Liver (tissue), 9 donors: Measurements from ENCODE around the gene RBMS3. TPM values are rescaled to one million over a fixed set of nuclear protein-coding genes. Genes with fewer than 3 reads are reported as not detected.

Experiments used
- DNase-seq: peaks from one replicate; pipeline ENCODE4 v3.0.0-alpha.2; 2017; ENCODE audit warnings: low spot score
- H3K27ac ChIP-seq, 2 donors: one replicate each; pipeline ENCODE4 v1.7.0; 2013; ENCODE audit warnings: inconsistent platforms in 2 of 2, low read length in 2 of 2, control low read depth in 1 of 2, low read depth in 1 of 2, mild to moderate bottlenecking in 1 of 2
- H3K27me3 ChIP-seq, 4 donors: one replicate each; pipeline versions ENCODE4 v1.6.1 to v1.7.0; 2013; ENCODE audit warnings: low read length in 3 of 4, inconsistent platforms in 1 of 4, mild to moderate bottlenecking in 1 of 4, moderate library complexity in 1 of 4; ENCODE audit not compliant: control insufficient read depth in 4 of 4, insufficient read depth in 4 of 4
- H3K36me3 ChIP-seq, 4 donors: one replicate each; pipeline versions ENCODE4 v1.6.1 to v1.7.0; 2013; ENCODE audit warnings: low read length in 3 of 4, mild to moderate bottlenecking in 3 of 4, low read depth in 1 of 4, moderate library complexity in 1 of 4; ENCODE audit not compliant: control insufficient read depth in 4 of 4, insufficient read depth in 3 of 4
- H3K4me1 ChIP-seq, 4 donors: one replicate each; pipeline versions ENCODE4 v1.6.1 to v1.7.0; 2013; ENCODE audit warnings: low read length in 3 of 4, mild to moderate bottlenecking in 3 of 4, moderate library complexity in 1 of 4; ENCODE audit not compliant: control insufficient read depth in 4 of 4, insufficient read depth in 4 of 4
- H3K4me3 ChIP-seq, 3 donors: one replicate each; pipeline versions ENCODE4 v1.6.1 to v1.7.0; 2013; ENCODE audit warnings: low read length in 3 of 3, control low read depth in 1 of 3, low read depth in 1 of 3, mild to moderate bottlenecking in 1 of 3
- H3K9ac ChIP-seq, 2 donors: one replicate each; pipeline ENCODE4 v1.7.0; 2013; ENCODE audit warnings: low read length in 2 of 2, mild to moderate bottlenecking in 2 of 2, moderate library complexity in 2 of 2, control low read depth in 1 of 2, low read depth in 1 of 2
- H3K9me3 ChIP-seq, 4 donors: one replicate each; pipeline versions ENCODE4 v1.6.1 to v1.7.0; 2013; ENCODE audit warnings: low read length in 3 of 4; ENCODE audit not compliant: control insufficient read depth in 4 of 4
- ATF3 ChIP-seq: IDR thresholded peaks from 2 replicates; pipeline ENCODE4 v1.6.1; 2016; ENCODE audit warnings: antibody characterized with exemption
- EGR1 ChIP-seq, 2 donors: IDR thresholded peaks; 2 replicates each; pipeline ENCODE4 v1.6.1; 2016 to 2018; ENCODE audit warnings: antibody characterized with exemption in 2 of 2, low read depth in 2 of 2
- FOXA1 ChIP-seq: IDR thresholded peaks from 2 replicates; pipeline ENCODE4 v1.6.1; 2016; ENCODE audit warnings: antibody characterized with exemption
- FOXA2 ChIP-seq: IDR thresholded peaks from 2 replicates; pipeline ENCODE4 v1.6.1; 2016; ENCODE audit warnings: antibody characterized with exemption
- GABPA ChIP-seq, 2 donors: IDR thresholded peaks in 1 of 2; conservative IDR thresholded peaks in 1 of 2; 2 replicates each; pipeline ENCODE4 v1.6.1; 2016; ENCODE audit warnings: antibody characterized with exemption in 2 of 2, mild to moderate bottlenecking in 1 of 2, moderate library complexity in 1 of 2
- HNF4A ChIP-seq, 2 donors: conservative IDR thresholded peaks; 2 replicates each; pipeline ENCODE4 v1.6.1; 2016; ENCODE audit warnings: antibody characterized with exemption in 2 of 2, mild to moderate bottlenecking in 2 of 2
- HNF4G ChIP-seq: IDR thresholded peaks from 2 replicates; pipeline ENCODE4 v1.6.1; 2016; ENCODE audit warnings: antibody characterized with exemption
- JUND ChIP-seq, 2 donors: IDR thresholded peaks; 2 replicates each; pipeline ENCODE4 v1.6.1; 2016; ENCODE audit warnings: antibody characterized with exemption in 2 of 2
- NR2F2 ChIP-seq: IDR thresholded peaks from 2 replicates; pipeline ENCODE4 v1.6.1; 2016; ENCODE audit warnings: antibody characterized with exemption
- REST ChIP-seq: IDR thresholded peaks from 2 replicates; pipeline ENCODE4 v1.6.1; 2016; ENCODE audit warnings: antibody characterized with exemption, mild to moderate bottlenecking
- RXRA ChIP-seq, 2 donors: IDR thresholded peaks; 2 replicates each; pipeline ENCODE4 v1.6.1; 2017 to 2018; ENCODE audit warnings: antibody characterized with exemption in 2 of 2, mild to moderate bottlenecking in 1 of 2
- SP1 ChIP-seq: IDR thresholded peaks from 2 replicates; pipeline ENCODE4 v1.6.1; 2018; ENCODE audit warnings: antibody characterized with exemption, mild to moderate bottlenecking
- TAF1 ChIP-seq: conservative IDR thresholded peaks from 2 replicates; pipeline ENCODE4 v1.6.1; 2016; ENCODE audit warnings: antibody characterized with exemption, mild to moderate bottlenecking
- YY1 ChIP-seq: IDR thresholded peaks from 2 replicates; pipeline ENCODE4 v1.6.1; 2016; ENCODE audit warnings: antibody characterized with exemption, mild to moderate bottlenecking
- WGBS: extraction: QIAGEN DNeasy Blood & Tissue Kit; methylation state at CpG from one replicate; pipeline ENCODE4 v1.1.7; 2013; 5-methylcytosine and 5-hydroxymethylcytosine counted together
- polyA plus RNA-seq, 2 donors: library from polyadenylated mRNA; stranded (reverse) in 1 of 2; unstranded in 1 of 2; fragments of 200-250 nt in 1 of 2; fragments of >200 nt in 1 of 2; fragmentation: Nextera tagmentation in 1 of 2; extraction: Ambion mirVana in 1 of 2; gene quantifications; one replicate each; pipeline versions ENCODE4 v1.2.1 to v1.2.3, GENCODE V29; 2013 to 2015
- total RNA-seq, 2 donors: library from RNA; depleted of rRNA; stranded (reverse); fragments of >200 nt; gene quantifications; one replicate each; pipeline ENCODE4 v1.2.3, GENCODE V29; 2014
- TF ChIP-seq, protein P1 (sequence below): IDR thresholded peaks from 2 replicates; pipeline ENCODE4 v1.6.1; 2016; ENCODE audit warnings: antibody characterized with exemption
- TF ChIP-seq, protein P2 (sequence below): IDR thresholded peaks from 2 replicates; pipeline ENCODE4 v1.6.1; 2016; ENCODE audit warnings: antibody characterized with exemption
- donor health status: healthy.
- donor health status: healthy.
- donor health status: healthy.
- donor health status: healthy.
- donor health status: healthy.

Gene RBMS3
- total and polyA plus RNA-seq, 4 donors: 1.2 to 14.9 (median 9.3) TPM

- H3K27me3 ChIP-seq: no peaks in the 10 kb centered on the region
- H3K27ac ChIP-seq: no peak overlapping the region
- H3K9me3 ChIP-seq: no peaks in the 10 kb centered on the region
- no peak overlapping the region for H3K9ac ChIP-seq
- 84% methylated on average over 3 of the region's 3 CpGs for WGBS
- no peaks in the 10 kb centered on the region for H3K36me3 ChIP-seq
- DNase-seq: no peak
- H3K4me3 ChIP-seq: no peak overlapping the region
- no peaks in the 10 kb centered on the region for H3K4me1 ChIP-seq
- TF ChIP-seq RXRA (IDR thresholded peaks at IDR 0.05) (no peak), FOXA1 (no peak), JUND (IDR thresholded peaks at IDR 0.05) (no peak), HNF4G (no peak), NR2F2 (no peak), HNF4A (conservative IDR thresholded peaks at IDR 0.05) (no peak), ATF3 (no peak), YY1 (no peak), FOXA2 (no peak)
- TF ChIP-seq, protein P1, sequence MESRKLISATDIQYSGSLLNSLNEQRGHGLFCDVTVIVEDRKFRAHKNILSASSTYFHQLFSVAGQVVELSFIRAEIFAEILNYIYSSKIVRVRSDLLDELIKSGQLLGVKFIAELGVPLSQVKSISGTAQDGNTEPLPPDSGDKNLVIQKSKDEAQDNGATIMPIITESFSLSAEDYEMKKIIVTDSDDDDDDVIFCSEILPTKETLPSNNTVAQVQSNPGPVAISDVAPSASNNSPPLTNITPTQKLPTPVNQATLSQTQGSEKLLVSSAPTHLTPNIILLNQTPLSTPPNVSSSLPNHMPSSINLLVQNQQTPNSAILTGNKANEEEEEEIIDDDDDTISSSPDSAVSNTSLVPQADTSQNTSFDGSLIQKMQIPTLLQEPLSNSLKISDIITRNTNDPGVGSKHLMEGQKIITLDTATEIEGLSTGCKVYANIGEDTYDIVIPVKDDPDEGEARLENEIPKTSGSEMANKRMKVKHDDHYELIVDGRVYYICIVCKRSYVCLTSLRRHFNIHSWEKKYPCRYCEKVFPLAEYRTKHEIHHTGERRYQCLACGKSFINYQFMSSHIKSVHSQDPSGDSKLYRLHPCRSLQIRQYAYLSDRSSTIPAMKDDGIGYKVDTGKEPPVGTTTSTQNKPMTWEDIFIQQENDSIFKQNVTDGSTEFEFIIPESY: no peak
- TF ChIP-seq, protein P2, sequence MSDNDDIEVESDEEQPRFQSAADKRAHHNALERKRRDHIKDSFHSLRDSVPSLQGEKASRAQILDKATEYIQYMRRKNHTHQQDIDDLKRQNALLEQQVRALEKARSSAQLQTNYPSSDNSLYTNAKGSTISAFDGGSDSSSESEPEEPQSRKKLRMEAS: no peak
Observed at GRCh38 chr3:29896856-29897255, 616.0 kb downstream of the RBMS3 start.

DNA sequence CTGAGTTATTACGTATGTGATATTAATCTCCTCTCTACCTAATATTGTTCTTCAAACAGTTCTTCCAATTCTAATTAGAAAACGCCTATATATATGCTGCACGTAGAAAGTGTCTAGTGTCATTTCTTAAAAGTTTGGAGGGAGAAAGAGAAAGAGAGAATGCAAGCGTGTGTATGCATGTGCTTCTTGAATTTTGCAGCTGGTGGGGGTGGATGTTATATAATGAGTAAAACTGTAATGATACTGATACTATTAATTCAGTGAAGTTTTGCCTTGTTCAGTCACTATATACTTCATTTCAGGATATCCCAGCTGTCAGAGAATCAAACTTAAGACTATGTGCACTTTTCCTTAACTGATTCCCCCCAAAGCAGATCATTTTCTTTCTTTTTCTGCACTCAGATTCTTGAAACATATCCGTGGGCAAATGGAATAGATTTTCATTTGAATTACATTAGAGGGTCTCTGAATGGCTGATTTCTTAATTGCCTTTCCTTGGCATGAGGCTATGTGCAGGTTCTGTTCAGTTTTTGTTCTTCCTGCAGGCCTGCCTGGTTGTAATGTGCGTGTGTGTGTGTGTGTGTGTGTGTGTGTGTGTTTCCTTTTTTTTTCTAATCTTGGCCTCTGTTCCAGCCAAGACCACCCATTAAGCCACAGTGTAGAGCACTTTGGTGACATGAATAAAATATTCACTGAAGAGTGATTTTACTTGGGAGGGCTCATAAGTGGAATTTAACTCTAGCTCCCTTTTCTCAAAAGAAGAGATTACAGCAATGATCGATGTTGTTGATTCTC is 617.5 kb downstream of the RBMS3 start:
- Histone ChIP-seq H3K27me3 (no peaks in the 10 kb centered on the region), H3K4me3 (no peak overlapping the region), H3K9me3 (no peaks in the 10 kb centered on the region), H3K4me1 (no peaks in the 10 kb centered on the region), H3K36me3 (no peaks in the 10 kb centered on the region), H3K9ac (no peak overlapping the region), H3K27ac (no peak overlapping the region)
- no peak for DNase-seq
- 80% methylated on average over 7 of the region's 7 CpGs for WGBS
- TF ChIP-seq FOXA1: no peak
- no peak for TF ChIP-seq REST
- TF ChIP-seq TAF1: no peak
- TF ChIP-seq JUND (IDR thresholded peaks at IDR 0.05): no peak
- TF ChIP-seq SP1: no peak
- TF ChIP-seq FOXA2: no peak
- TF ChIP-seq EGR1 (IDR thresholded peaks at IDR 0.05; ENCODE audit: low read depth in 2 of 2): no peak
- no peak for TF ChIP-seq ATF3
- TF ChIP-seq HNF4A (conservative IDR thresholded peaks at IDR 0.05): no peak
- no peak for TF ChIP-seq HNF4G
- TF ChIP-seq GABPA (IDR thresholded peaks at IDR 0.05 in 1 of 2, conservative IDR thresholded peaks at IDR 0.05 in 1 of 2): no peak
